Testis (tissue), 2 donors: Measurements from ENCODE around the gene ZNF804B.

Experiments
- CTCF ChIP-seq, 3 experiments: fragments of 450-650 bp in 2 of 3; fragments of 200-600 bp in 1 of 3; sonication (generic) in 1 of 3; IDR thresholded peaks; one replicate each; pipeline ENCODE4 v1.5.1; 2016 to 2019; ENCODE audit warnings: antibody characterized with exemption in 3 of 3, mild to moderate bottlenecking in 2 of 3, moderate library complexity in 1 of 3
- POLR2A ChIP-seq: fragments of 450-650 bp; IDR thresholded peaks from one replicate; pipeline ENCODE4 v1.6.1; 2017; ENCODE audit warnings: antibody characterized with exemption, mild to moderate bottlenecking, moderate library complexity

GRCh38 chr7:89017695-89018094, 258.2 kb downstream of the ZNF804B start:
- TF ChIP-seq CTCF (IDR thresholded peaks at IDR 0.05) (no peak), POLR2A (no peak)
